Esophagus muscularis mucosa (tissue), 4 donors: ENCODE data around the gene HOXA2.

Experiments used
- CTCF ChIP-seq, 3 experiments: fragments of 200-600 bp in 2 of 3; fragments of 450-650 bp in 1 of 3; sonication (generic) in 2 of 3; IDR thresholded peaks; one replicate each; pipeline ENCODE4 v1.5.1; 2017 to 2019; ENCODE audit warnings: antibody characterized with exemption in 3 of 3, mild to moderate bottlenecking in 2 of 3, moderate library complexity in 1 of 3
- EP300 ChIP-seq: sonication (generic); formaldehyde crosslinking; IDR thresholded peaks from one replicate; pipeline ENCODE4 v1.6.1; 2017; ENCODE audit warnings: antibody characterized with exemption
- POLR2A ChIP-seq: fragments of 450-650 bp; IDR thresholded peaks from one replicate; pipeline ENCODE4 v1.6.1; 2017; ENCODE audit warnings: antibody characterized with exemption, moderate library complexity, mild to moderate bottlenecking, low read depth
- POLR2AphosphoS5 ChIP-seq, 2 donors: sonication (generic); formaldehyde crosslinking; IDR thresholded peaks; one replicate each; pipeline ENCODE4 v1.6.1; 2017; ENCODE audit warnings: antibody characterized with exemption in 2 of 2

- no peak for TF ChIP-seq CTCF (IDR thresholded peaks at IDR 0.05)
- no peak for TF ChIP-seq POLR2AphosphoS5 (IDR thresholded peaks at IDR 0.05)
- no peak for TF ChIP-seq EP300
- TF ChIP-seq POLR2A, result no peak
These were observed 14.7 kb upstream of the HOXA2 start for GRCh38 chr7:27116962-27117886.
